Tibial nerve (tissue), 3 donors: ENCODE measurements around the gene MIER1.

ENCODE experiments used
- CTCF ChIP-seq, 5 experiments: fragments of 200-600 bp in 3 of 5; fragments of 450-650 bp in 2 of 5; sonication (generic) in 3 of 5; IDR thresholded peaks; one replicate each; pipeline ENCODE4 v1.5.1; 2016 to 2019; ENCODE audit warnings: antibody characterized with exemption in 5 of 5, mild to moderate bottlenecking in 3 of 5, moderate library complexity in 2 of 5
- POLR2A ChIP-seq, 2 donors: fragments of 450-650 bp; IDR thresholded peaks; one replicate each; pipeline ENCODE4 v1.6.1; 2017; ENCODE audit warnings: antibody characterized with exemption in 2 of 2, mild to moderate bottlenecking in 2 of 2, moderate library complexity in 2 of 2

- TF ChIP-seq POLR2A (IDR thresholded peaks at IDR 0.05): peak; percentile 69 to 85
- peak; percentile 6 to 67 (median 26) for TF ChIP-seq CTCF (IDR thresholded peaks at IDR 0.05)
Measured at GRCh38 chr1:66924756-66925557, at the start of gene MIER1, which contains the start of gene DNAI4.
